Nephron progenitor cell (in vitro differentiated cells): ENCODE measurements around the gene CTNNA3.

Source experiments
- DNase-seq: peaks from one replicate; pipeline ENCODE4 v3.0.0; 2021
- H3K27ac Mint-ChIP-seq: 2 replicates; pipeline ENCODE4 v1.8.0; 2021; ENCODE audit warnings: mild to moderate bottlenecking, moderate library complexity, mixed read lengths
- H3K27me3 Mint-ChIP-seq: 2 replicates; pipeline ENCODE4 v1.8.0; 2021; ENCODE audit warnings: mild to moderate bottlenecking, low read depth, mixed read lengths; ENCODE audit not compliant: poor library complexity
- H3K36me3 Mint-ChIP-seq: 2 replicates; pipeline ENCODE4 v1.8.0; 2021; ENCODE audit warnings: low read depth, mixed read lengths
- H3K4me1 Mint-ChIP-seq: 2 replicates; pipeline ENCODE4 v1.8.0; 2021; ENCODE audit warnings: mixed read lengths
- H3K4me3 Mint-ChIP-seq: 2 replicates; pipeline ENCODE4 v1.8.0; 2021; ENCODE audit warnings: mild to moderate bottlenecking, moderate library complexity, mixed read lengths
- H3K9me3 Mint-ChIP-seq: 2 replicates; pipeline ENCODE4 v1.8.0; 2021; ENCODE audit warnings: mild to moderate bottlenecking, moderate library complexity, mixed read lengths
- CTCF ChIP-seq: fragments of 200-600 bp; sonication (generic); IDR thresholded peaks from 2 replicates; pipeline ENCODE4 v1.5.0; 2021; ENCODE audit warnings: antibody characterized with exemption

CTNNA3 gene

GRCh38 chr10:66717231-66717981 lies 978.6 kb downstream of the CTNNA3 start:
- Mint-ChIP-seq H3K4me3 (no peak overlapping the region), H3K27ac (no peak overlapping the region), H3K27me3 (peaks cover 3% of the 10 kb centered on the region), H3K9me3 (no peaks in the 10 kb centered on the region), H3K36me3 (no peaks in the 10 kb centered on the region), H3K4me1 (peaks cover 4% of the 10 kb centered on the region)
- TF ChIP-seq CTCF = no peak
- DNase-seq = no peak

- TF ChIP-seq CTCF = no peak
- no peak overlapping the region for H3K4me3 Mint-ChIP-seq
- DNase-seq = no peak
- no peaks in the 10 kb centered on the region for H3K27me3 Mint-ChIP-seq
- H3K36me3 Mint-ChIP-seq = no peaks in the 10 kb centered on the region
- no peaks in the 10 kb centered on the region for H3K9me3 Mint-ChIP-seq
- peaks cover 4% of the 10 kb centered on the region for H3K4me1 Mint-ChIP-seq
- H3K27ac Mint-ChIP-seq = no peak overlapping the region
Observed at GRCh38 chr10:66714741-66715140, 981.3 kb downstream of the CTNNA3 start.

- no peak for TF ChIP-seq CTCF
- Mint-ChIP-seq H3K36me3 (no peaks in the 10 kb centered on the region), H3K4me3 (no peak overlapping the region), H3K4me1 (peaks cover 4% of the 10 kb centered on the region), H3K9me3 (no peaks in the 10 kb centered on the region), H3K27ac (no peak overlapping the region), H3K27me3 (no peaks in the 10 kb centered on the region)
- DNase-seq = no peak
Observed at GRCh38 chr10:66713387-66713786, 982.6 kb downstream of the CTNNA3 start.

- Mint-ChIP-seq H3K27ac (no peak overlapping the region), H3K36me3 (no peaks in the 10 kb centered on the region), H3K4me3 (no peak overlapping the region), H3K9me3 (peaks cover 1% of the 10 kb centered on the region), H3K27me3 (no peaks in the 10 kb centered on the region), H3K4me1 (no peaks in the 10 kb centered on the region)
- no peak for DNase-seq
- TF ChIP-seq CTCF = no peak
Observed at GRCh38 chr10:66698069-66698468, 997.9 kb downstream of the CTNNA3 start.

- Mint-ChIP-seq H3K27me3 (no peaks in the 10 kb centered on the region), H3K9me3 (peaks cover 26% of the 10 kb centered on the region), H3K4me3 (no peak overlapping the region), H3K27ac (no peak overlapping the region), H3K36me3 (no peaks in the 10 kb centered on the region), H3K4me1 (no peaks in the 10 kb centered on the region)
- no peak for DNase-seq
- no peak for TF ChIP-seq CTCF
Observed at GRCh38 chr10:66695046-66695445, 1000.9 kb downstream of the CTNNA3 start.

- Mint-ChIP-seq H3K4me3 (no peak overlapping the region), H3K27ac (no peak overlapping the region), H3K4me1 (no peaks in the 10 kb centered on the region), H3K9me3 (peaks cover 2% of the 10 kb centered on the region), H3K36me3 (peaks cover under 1% of the 10 kb centered on the region), H3K27me3 (no peaks in the 10 kb centered on the region)
- TF ChIP-seq CTCF = no peak
- DNase-seq = no peak
Observed at GRCh38 chr10:66684581-66684980, 1011.4 kb downstream of the CTNNA3 start.
